ENCODE measurements around the gene GRM1. TPM values are rescaled to one million over a fixed set of nuclear protein-coding genes. Genes with fewer than 3 reads are reported as not detected.

The GRM1 gene
- polyA plus RNA-seq, 2 of the 4 experiments (the other 2 are of a cell fraction) = 0.04 TPM; not detected in 1

DNA sequence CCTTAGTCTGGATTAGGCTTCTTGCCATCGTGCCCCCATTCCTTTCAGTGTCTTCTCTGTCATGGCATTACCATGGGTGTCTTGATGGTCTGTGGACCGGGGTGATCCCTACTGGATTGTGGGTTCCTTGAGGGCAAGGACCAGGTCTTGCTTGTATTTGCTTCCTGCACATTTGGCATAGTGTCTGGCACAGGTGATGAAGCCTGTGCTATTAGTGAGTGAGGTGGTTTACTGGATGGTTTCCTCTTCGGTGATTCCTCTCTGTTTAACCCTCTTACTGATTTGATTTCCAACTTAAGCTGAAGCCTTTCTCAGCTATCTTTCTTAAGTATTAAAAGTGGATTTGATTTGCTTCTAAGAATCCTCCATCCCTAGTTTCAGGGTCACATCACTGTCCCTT lies 162.3 kb downstream of the GRM1 start (continued):
- TF ChIP-seq, protein P1, sequence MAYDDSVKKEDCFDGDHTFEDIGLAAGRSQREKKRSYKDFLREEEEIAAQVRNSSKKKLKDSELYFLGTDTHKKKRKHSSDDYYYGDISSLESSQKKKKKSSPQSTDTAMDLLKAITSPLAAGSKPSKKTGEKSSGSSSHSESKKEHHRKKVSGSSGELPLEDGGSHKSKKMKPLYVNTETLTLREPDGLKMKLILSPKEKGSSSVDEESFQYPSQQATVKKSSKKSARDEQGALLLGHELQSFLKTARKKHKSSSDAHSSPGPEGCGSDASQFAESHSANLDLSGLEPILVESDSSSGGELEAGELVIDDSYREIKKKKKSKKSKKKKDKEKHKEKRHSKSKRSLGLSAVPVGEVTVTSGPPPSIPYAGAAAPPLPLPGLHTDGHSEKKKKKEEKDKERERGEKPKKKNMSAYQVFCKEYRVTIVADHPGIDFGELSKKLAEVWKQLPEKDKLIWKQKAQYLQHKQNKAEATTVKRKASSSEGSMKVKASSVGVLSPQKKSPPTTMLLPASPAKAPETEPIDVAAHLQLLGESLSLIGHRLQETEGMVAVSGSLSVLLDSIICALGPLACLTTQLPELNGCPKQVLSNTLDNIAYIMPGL (CRISPR knock-in tag; IDR thresholded peaks at IDR 0.05; ENCODE audit: borderline replicate concordance) = no peak
- no peak for TF ChIP-seq EP300 (IDR thresholded peaks at IDR 0.05)

DNA sequence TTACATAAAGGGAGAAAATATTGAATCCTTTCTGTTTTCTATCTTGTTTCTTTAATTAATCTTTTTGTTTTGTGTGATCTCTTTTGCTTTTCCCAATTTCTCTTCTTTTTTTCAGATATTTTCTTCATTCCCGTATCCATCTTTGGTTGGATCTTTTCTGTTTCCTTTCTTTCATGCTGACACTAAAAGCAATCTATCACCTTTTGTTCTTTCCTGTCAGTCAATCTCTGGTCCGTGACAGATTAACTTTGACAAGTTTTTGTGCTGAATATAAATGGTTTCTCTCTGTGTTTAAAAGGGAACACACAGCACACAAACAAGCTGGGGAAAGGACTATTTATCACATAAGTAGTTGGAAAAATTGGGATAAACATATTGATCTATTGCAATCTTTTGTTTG lies 162.8 kb downstream of the GRM1 start:
- H3K4me2 ChIP-seq = no peak overlapping the region
- no peaks in the 10 kb centered on the region for H3K9me3 ChIP-seq
- CTCF ChIA-PET = no interaction called here
- DNase-seq (ENCODE audit: low read depth in 1 of 2, low spot score in 1 of 2) = no peak
- H3K4me1 ChIP-seq = no peaks in the 10 kb centered on the region
- 8% methylated on average over 2 of the region's 2 CpGs for WGBS (ENCODE audit: missing lambda C conversion rate)
- TF ChIP-seq RARB (CRISPR knock-in tag; IDR thresholded peaks at IDR 0.05) (no peak), TFCP2L1 (CRISPR knock-in tag; IDR thresholded peaks at IDR 0.05) (no peak), BCL3 (IDR thresholded peaks at IDR 0.05) (no peak), GATA3 (IDR thresholded peaks at IDR 0.05; ENCODE audit: borderline replicate concordance) (no peak), EHF (CRISPR knock-in tag; IDR thresholded peaks at IDR 0.05) (no peak), TP53 (CRISPR knock-in tag; IDR thresholded peaks at IDR 0.05) (no peak), RCOR1 (IDR thresholded peaks at IDR 0.05; ENCODE audit: low read depth, low read length) (no peak), FOSL2 (IDR thresholded peaks at IDR 0.05) (no peak), FOSL2 (CRISPR knock-in tag; IDR thresholded peaks at IDR 0.05) (no peak), REST (IDR thresholded peaks at IDR 0.05) (no peak), MYC (IDR thresholded peaks at IDR 0.05; ENCODE audit: borderline replicate concordance, low read length) (no peak), USF2 (IDR thresholded peaks at IDR 0.05) (no peak), BHLHE40 (IDR thresholded peaks at IDR 0.05; ENCODE audit: low read depth, low read length) (no peak)
- TF ChIP-seq, protein P1 (CRISPR knock-in tag; IDR thresholded peaks at IDR 0.05; ENCODE audit: borderline replicate concordance) = no peak
- ATAC-seq = no peak
- FAIRE-seq = no peak
- POLR2A ChIA-PET = no interaction called here
- no peak overlapping the region for H3K4me3 ChIP-seq
- no peak overlapping the region for H3K27ac ChIP-seq

- 20% methylated on average over 4 of the region's 4 CpGs for WGBS (ENCODE audit: missing lambda C conversion rate)
- H3K9me3 ChIP-seq = no peaks in the 10 kb centered on the region
- POLR2A ChIA-PET = no interaction called here
- H3K4me1 ChIP-seq = no peaks in the 10 kb centered on the region
- CTCF ChIA-PET = no interaction called here
- DNase-seq (ENCODE audit: low read depth in 1 of 2, low spot score in 1 of 2) = no peak
- ATAC-seq = no peak
- H3K4me2 ChIP-seq = no peak overlapping the region
- no peak overlapping the region for H3K4me3 ChIP-seq
- H3K27ac ChIP-seq = no peak overlapping the region
- no peak for FAIRE-seq
- TF ChIP-seq CHD2 (IDR thresholded peaks at IDR 0.05; ENCODE audit: low read length, partially characterized antibody) (no peak), MAX (IDR thresholded peaks at IDR 0.05) (no peak), RFX5 (IDR thresholded peaks at IDR 0.05) (no peak), CEBPB (IDR thresholded peaks at IDR 0.05) (no peak), POLR2AphosphoS2 (conservative IDR thresholded peaks at IDR 0.05; ENCODE audit: low read length) (no peak), CHD4 (IDR thresholded peaks at IDR 0.05; ENCODE audit: borderline replicate concordance) (no peak), PBX3 (IDR thresholded peaks at IDR 0.05) (no peak)
Measured at GRCh38 chr6:146194434-146194833, 165.6 kb downstream of the GRM1 start.

Data from A549 (cell line).